ENCODE data around the gene MAPK14. TPM values are rescaled to one million over a fixed set of nuclear protein-coding genes. Genes with fewer than 3 reads are reported as not detected.

Gene MAPK14
- total RNA-seq, 1 donor from 2014 or later = 41.3 TPM

DNA sequence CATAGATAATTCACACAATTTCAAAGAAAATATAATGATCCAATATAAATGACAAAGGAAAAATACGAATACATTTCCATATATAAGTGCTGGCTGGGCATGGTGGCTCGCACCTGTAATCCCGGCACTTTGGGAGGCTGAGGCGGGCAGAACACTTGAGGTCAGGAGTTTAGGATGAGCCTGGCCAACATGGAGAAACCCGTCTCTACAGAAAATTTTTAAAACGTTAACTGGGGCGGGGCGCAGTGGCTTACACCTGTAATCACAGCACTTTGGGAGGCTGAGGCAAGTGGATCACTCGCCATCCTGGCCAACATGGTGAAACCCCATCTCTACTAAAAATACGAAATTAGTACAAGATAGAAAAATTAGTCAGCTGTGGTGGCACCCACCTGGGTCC lies 87.8 kb downstream of the MAPK14 start:
- Histone ChIP-seq H3K27ac (ENCODE audit: low read depth, low read length) (no peak overlapping the region), H3K4me2 (ENCODE audit: low read length) (no peak overlapping the region), H2AFZ (ENCODE audit: low read depth, low read length) (no peak overlapping the region), H3K9me3 (ENCODE audit: insufficient read depth, low read depth, low read length) (no peaks in the 10 kb centered on the region), H3K9ac (ENCODE audit: low read length) (no peak overlapping the region), H4K20me1 (ENCODE audit: insufficient read depth, low read length) (no peaks in the 10 kb centered on the region), H3K4me3 (ENCODE audit: insufficient read depth, low read depth, low read length) (no peak overlapping the region), H3K36me3 (ENCODE audit: insufficient read depth, low read length) (peaks cover 11% of the 10 kb centered on the region), H3K79me2 (ENCODE audit: insufficient read depth, low read length) (no peaks in the 10 kb centered on the region), H3K27me3 (ENCODE audit: insufficient read depth, low read length) (no peaks in the 10 kb centered on the region), H3K4me1 (ENCODE audit: insufficient read depth, low read length) (no peaks in the 10 kb centered on the region)
- Mint-ChIP-seq H3K4me1 (ENCODE audit: low read depth, unreplicated experiment) (peaks cover 8% of the 10 kb centered on the region), H3K27ac (ENCODE audit: unreplicated experiment) (no peak overlapping the region), H3K9me3 (ENCODE audit: unreplicated experiment) (no peaks in the 10 kb centered on the region), H3K36me3 (ENCODE audit: low read depth, unreplicated experiment) (peaks cover 16% of the 10 kb centered on the region), H3K27me3 (ENCODE audit: low read depth, unreplicated experiment) (no peaks in the 10 kb centered on the region), H3K4me3 (ENCODE audit: unreplicated experiment) (no peak overlapping the region)
- TF ChIP-seq, protein P1, sequence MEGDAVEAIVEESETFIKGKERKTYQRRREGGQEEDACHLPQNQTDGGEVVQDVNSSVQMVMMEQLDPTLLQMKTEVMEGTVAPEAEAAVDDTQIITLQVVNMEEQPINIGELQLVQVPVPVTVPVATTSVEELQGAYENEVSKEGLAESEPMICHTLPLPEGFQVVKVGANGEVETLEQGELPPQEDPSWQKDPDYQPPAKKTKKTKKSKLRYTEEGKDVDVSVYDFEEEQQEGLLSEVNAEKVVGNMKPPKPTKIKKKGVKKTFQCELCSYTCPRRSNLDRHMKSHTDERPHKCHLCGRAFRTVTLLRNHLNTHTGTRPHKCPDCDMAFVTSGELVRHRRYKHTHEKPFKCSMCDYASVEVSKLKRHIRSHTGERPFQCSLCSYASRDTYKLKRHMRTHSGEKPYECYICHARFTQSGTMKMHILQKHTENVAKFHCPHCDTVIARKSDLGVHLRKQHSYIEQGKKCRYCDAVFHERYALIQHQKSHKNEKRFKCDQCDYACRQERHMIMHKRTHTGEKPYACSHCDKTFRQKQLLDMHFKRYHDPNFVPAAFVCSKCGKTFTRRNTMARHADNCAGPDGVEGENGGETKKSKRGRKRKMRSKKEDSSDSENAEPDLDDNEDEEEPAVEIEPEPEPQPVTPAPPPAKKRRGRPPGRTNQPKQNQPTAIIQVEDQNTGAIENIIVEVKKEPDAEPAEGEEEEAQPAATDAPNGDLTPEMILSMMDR (IDR thresholded peaks at IDR 0.05; ENCODE audit: insufficient read depth, low read depth, low read length) = no peak
- no peak for TF ChIP-seq EZH2 (IDR thresholded peaks at IDR 0.05; ENCODE audit: insufficient read depth, low read length)
- DNase-seq (ENCODE audit: low read depth) (no peak), FAIRE-seq (no peak)

DNA sequence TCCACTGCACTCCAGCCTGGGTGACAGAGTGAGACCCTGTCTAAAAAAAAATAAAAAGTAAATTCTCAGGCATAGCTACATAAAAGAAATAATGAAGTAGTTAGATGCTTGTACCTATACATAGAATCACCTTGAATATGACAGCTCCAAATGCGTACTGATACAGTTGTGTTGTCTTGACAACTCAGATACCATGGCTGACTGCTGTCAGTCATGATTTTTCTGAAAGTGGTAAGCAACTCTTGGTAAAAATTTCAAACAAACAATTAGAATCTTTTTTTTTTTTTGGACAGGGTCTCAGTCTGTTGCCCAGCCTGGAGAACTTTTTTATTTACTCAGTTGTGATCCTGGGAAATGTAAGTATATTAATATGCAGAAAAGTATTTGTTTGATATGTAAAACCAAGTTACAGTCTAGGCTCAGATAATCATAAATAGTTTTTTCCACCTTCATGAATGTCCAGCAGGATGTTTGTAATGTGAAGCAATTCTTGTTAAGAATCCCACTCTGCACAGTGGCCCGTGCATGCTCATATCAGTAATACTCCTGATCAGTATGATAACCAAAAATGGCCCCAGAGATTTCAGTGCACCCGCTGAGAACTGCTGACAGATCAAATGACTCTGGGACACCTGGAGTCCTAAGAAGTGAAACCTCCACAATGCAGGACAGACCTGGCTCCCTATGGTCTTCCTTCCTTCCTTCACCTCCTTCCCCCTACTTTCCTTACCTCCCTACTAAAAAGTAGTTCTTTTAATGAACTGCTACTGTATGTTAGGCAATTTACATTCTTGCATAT lies 88.7 kb downstream of the MAPK14 start:
- Histone ChIP-seq H3K9ac (ENCODE audit: low read length) (no peak overlapping the region), H3K4me2 (ENCODE audit: low read length) (no peak overlapping the region), H3K4me1 (ENCODE audit: insufficient read depth, low read length) (peaks cover 3% of the 10 kb centered on the region), H3K79me2 (ENCODE audit: insufficient read depth, low read length) (no peaks in the 10 kb centered on the region), H3K36me3 (ENCODE audit: insufficient read depth, low read length) (peaks cover 6% of the 10 kb centered on the region), H3K27ac (ENCODE audit: low read depth, low read length) (no peak overlapping the region), H3K4me3 (ENCODE audit: insufficient read depth, low read depth, low read length) (no peak overlapping the region), H3K9me3 (ENCODE audit: insufficient read depth, low read depth, low read length) (no peaks in the 10 kb centered on the region), H4K20me1 (ENCODE audit: insufficient read depth, low read length) (no peaks in the 10 kb centered on the region), H2AFZ (ENCODE audit: low read depth, low read length) (no peak overlapping the region), H3K27me3 (ENCODE audit: insufficient read depth, low read length) (no peaks in the 10 kb centered on the region)
- Mint-ChIP-seq H3K27me3 (ENCODE audit: low read depth, unreplicated experiment) (no peaks in the 10 kb centered on the region), H3K4me3 (ENCODE audit: unreplicated experiment) (no peak overlapping the region), H3K27ac (ENCODE audit: unreplicated experiment) (no peak overlapping the region), H3K9me3 (ENCODE audit: unreplicated experiment) (no peaks in the 10 kb centered on the region), H3K4me1 (ENCODE audit: low read depth, unreplicated experiment) (peaks cover 14% of the 10 kb centered on the region), H3K36me3 (ENCODE audit: low read depth, unreplicated experiment) (peaks cover 19% of the 10 kb centered on the region)
- FAIRE-seq (no peak), DNase-seq (ENCODE audit: low read depth) (no peak)
- TF ChIP-seq, protein P1 (IDR thresholded peaks at IDR 0.05; ENCODE audit: insufficient read depth, low read depth, low read length) = no peak
- no peak for TF ChIP-seq EZH2 (IDR thresholded peaks at IDR 0.05; ENCODE audit: insufficient read depth, low read length)

DNA sequence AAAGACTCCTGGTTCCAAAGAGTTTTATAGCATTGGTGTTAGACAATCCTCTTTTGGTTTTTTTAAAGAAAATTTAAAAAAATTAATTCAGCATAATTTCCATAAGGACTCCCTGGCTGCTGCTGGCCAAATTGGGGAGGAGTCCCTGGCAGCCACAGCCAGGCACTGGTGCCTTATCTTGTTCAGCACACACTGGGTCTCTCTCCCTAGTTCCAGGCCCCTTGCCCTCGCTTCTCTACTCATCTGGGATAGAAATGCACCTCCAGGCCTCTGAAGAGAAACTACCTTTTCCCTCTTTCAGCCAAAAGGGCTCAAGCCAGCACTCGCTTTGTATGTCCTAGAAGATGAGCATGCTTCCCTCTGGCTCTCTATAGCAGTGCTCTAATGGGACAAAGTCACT lies 89.3 kb downstream of the MAPK14 start:
- Mint-ChIP-seq H3K27ac (ENCODE audit: unreplicated experiment) (no peak overlapping the region), H3K4me3 (ENCODE audit: unreplicated experiment) (no peak overlapping the region), H3K36me3 (ENCODE audit: low read depth, unreplicated experiment) (peaks cover 16% of the 10 kb centered on the region), H3K27me3 (ENCODE audit: low read depth, unreplicated experiment) (no peaks in the 10 kb centered on the region), H3K9me3 (ENCODE audit: unreplicated experiment) (no peaks in the 10 kb centered on the region), H3K4me1 (ENCODE audit: low read depth, unreplicated experiment) (peaks cover 16% of the 10 kb centered on the region)
- Histone ChIP-seq H3K4me1 (ENCODE audit: insufficient read depth, low read length) (peaks cover 3% of the 10 kb centered on the region), H3K9ac (ENCODE audit: low read length) (no peak overlapping the region), H2AFZ (ENCODE audit: low read depth, low read length) (no peak overlapping the region), H3K27me3 (ENCODE audit: insufficient read depth, low read length) (no peaks in the 10 kb centered on the region), H3K27ac (ENCODE audit: low read depth, low read length) (no peak overlapping the region), H3K4me3 (ENCODE audit: insufficient read depth, low read depth, low read length) (no peak overlapping the region), H3K36me3 (ENCODE audit: insufficient read depth, low read length) (peaks cover 3% of the 10 kb centered on the region), H4K20me1 (ENCODE audit: insufficient read depth, low read length) (no peaks in the 10 kb centered on the region), H3K79me2 (ENCODE audit: insufficient read depth, low read length) (no peaks in the 10 kb centered on the region), H3K9me3 (ENCODE audit: insufficient read depth, low read depth, low read length) (no peaks in the 10 kb centered on the region), H3K4me2 (ENCODE audit: low read length) (no peak overlapping the region)
- no peak for DNase-seq (ENCODE audit: low read depth)
- no peak for FAIRE-seq
- TF ChIP-seq EZH2 (IDR thresholded peaks at IDR 0.05; ENCODE audit: insufficient read depth, low read length) = no peak
- TF ChIP-seq, protein P1 (IDR thresholded peaks at IDR 0.05; ENCODE audit: insufficient read depth, low read depth, low read length) = no peak
